GM19395 (cell line): ENCODE results near the gene CACNA1I.

ENCODE experiments used
- ATAC-seq: cut with Tn5 transposase; IDR thresholded peaks from one replicate; pipeline ENCODE4 v1.9.1; 2021; ENCODE audit warnings: mild to moderate bottlenecking, moderate library complexity; ENCODE audit not compliant: unreplicated experiment

CACNA1I gene

DNA sequence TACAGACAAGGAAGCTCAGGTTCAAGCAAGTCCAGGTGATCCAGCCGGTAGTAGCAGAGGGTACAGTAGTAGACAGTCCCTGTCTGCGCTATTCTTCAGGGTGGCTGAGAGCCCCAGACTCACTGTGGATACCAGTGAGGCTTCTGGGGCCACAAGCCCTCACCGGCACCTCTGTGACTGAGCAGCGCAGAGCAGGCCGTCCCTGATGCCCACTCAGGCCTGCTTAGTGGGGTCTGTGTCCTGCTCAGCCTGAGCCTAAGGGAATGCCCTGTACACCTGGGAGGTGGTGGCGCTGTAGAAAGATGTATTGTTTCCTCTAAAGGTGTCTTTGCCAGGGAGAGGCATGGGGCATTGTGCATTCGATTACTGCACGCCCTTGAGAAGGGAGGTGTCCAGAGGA lies 143.8 kb downstream of the CACNA1I start:
- ATAC-seq = no peak

DNA sequence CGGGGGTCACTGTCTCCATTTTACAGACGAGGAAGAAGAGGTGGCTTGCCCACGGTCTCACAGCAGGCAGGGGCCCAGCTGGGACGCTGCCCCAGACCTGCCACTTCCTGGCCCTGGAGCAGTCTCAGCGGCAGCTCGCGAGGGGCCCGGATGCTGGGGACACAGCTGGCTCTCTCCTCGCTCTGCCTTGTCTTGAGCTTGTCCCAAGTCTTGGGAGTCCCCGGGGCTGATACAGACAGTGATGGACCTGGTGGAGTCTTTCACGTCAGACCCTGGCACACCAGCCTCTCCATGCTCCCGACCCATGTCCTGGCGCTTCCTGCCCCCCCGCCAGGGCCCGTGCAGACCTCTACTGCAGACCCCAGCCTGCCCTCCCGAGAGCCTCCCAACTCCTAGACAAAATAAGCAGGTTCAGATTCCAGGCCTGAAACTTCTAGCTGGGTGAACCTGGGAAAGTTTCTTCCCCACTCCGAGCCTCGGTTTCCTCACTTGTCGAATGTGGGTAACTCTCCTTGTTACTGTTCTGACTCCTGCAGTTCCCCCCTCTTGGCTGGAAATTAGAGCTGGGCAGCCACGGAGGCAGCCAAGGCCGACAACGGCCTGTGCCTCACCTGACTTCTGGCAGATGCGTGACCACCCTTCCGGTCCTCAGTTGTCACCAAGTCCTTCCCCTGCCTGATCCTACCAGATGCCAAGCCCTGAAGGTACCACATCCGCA lies 145.4 kb downstream of the CACNA1I start:
- ATAC-seq = no peak

DNA sequence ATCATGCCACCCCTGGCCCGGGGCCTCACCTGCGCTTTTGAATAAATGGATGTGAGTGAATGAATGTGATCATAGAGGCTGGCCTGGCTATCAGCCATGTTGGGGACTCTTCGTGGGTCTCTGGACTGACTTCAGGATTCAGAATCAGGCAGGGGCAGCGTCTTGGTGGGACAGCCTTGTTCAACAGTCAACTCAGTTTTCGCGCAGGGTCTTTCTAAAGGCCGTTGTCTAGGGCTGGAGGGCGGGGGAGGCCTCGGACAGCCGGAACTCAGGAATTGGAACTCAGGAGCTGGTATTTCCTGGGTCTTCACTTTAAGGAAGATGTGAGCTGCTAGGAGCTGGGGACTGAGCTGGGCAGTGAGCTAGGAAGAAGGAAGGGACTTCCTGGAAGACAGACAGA lies 146.0 kb downstream of the CACNA1I start:
- ATAC-seq = no peak

DNA sequence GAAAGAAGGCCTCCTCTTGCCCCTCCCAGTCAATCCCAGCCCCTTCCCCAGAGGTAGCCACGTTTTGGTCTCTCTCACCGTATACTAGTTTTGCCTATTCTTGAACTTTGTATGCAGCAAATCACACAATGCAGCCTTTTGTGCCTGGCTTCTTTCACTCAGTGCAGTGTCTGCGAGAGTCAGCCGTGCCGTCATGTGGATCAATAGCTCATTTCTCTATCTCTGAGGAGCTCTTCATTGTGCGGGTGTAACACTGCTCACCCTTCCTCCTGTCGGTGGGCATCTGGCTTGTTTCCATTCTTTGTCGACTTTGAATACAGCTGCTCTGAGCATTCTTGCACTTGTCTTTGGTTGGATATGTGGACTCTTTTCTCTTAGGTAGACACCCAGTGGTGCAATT lies 146.5 kb downstream of the CACNA1I start:
- no peak for ATAC-seq

DNA sequence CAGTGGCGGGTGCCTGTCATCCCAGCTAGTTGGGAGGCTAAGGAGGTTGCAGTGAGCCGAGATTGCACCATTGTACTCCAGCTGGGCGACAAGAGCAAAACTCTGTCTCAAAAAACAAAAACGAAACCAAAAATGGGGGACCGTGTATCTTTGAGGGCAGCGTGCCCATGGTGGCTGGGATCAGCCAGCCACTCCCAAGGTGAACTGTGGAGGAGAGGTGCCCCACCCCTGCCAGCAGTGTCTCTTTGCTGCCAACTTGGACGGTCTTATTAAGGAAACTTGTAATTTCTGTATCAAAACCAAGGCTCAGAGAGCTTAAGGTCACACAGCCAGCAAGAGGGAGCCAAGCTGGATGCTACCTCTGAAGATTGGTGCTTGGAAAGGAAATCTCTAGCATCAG lies 147.7 kb downstream of the CACNA1I start:
- ATAC-seq = no peak

DNA sequence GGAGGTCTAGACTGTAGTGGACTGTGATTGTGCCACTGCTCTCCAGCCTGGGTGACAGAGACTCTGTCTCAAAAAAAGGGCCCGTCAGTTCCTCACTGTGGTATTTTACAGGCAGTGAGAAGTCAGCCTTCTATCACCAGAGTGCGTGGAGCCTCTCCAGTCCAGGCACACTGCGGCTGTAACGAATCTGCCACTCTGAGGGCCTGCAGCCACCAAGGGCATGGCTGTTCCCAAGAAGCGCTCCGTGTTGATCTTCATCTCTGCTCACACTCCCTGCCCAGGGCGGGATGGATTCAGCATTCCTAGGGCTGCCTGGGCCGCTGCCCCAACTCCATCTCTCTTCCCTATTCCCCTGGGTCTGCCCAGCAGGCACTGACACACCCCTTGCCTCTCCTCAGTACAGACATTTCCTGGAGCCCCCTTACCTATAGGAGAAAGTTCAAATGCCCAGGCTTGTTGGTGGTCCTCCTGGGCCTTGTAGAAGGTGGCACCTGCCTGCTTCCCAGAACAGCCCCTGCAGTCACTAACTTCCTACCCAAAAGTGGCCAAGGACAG lies 148.4 kb downstream of the CACNA1I start:
- no peak for ATAC-seq

DNA sequence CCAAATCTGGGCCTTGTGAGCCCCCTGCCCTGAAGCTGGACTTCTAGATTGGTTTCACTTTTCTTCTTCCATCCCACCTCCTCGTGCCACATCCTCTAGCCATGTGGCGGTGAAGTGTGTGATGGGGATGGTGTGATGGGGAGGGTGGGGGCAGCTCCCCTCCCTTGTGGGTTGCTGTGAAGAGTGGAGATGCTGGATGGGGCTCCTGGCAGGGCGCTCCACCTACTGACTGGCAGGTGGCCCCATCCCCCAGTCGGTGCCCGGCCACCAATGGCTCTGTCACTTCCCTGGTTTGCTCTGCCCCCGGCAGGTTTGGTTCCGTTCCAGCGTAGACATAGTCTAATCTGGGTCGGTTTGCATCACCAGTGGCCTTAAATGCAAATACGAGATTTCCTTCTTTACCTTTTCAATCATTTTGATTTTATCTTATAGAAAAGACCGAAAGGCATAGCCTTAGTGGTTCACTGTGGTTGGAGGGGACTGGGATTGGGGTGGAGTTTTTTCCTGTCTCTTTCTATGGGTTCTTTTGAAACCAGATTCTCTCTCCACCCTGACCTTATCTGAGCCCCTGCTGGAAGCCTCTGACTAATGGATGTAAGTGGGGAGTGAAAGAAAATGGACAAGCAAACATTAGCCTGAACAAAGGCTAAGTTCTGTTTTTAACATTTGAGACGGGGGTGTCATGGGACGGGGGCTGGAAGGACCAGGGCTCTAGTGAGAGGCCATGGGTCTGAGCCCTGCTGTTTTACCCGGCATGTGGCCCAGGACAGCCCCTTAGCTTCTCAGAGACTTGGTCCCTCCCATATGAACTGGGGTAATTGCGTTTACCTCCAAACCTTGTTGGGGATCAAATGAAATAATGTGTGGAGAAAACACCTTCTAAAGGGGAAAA lies 149.3 kb downstream of the CACNA1I start:
- no peak for ATAC-seq

DNA sequence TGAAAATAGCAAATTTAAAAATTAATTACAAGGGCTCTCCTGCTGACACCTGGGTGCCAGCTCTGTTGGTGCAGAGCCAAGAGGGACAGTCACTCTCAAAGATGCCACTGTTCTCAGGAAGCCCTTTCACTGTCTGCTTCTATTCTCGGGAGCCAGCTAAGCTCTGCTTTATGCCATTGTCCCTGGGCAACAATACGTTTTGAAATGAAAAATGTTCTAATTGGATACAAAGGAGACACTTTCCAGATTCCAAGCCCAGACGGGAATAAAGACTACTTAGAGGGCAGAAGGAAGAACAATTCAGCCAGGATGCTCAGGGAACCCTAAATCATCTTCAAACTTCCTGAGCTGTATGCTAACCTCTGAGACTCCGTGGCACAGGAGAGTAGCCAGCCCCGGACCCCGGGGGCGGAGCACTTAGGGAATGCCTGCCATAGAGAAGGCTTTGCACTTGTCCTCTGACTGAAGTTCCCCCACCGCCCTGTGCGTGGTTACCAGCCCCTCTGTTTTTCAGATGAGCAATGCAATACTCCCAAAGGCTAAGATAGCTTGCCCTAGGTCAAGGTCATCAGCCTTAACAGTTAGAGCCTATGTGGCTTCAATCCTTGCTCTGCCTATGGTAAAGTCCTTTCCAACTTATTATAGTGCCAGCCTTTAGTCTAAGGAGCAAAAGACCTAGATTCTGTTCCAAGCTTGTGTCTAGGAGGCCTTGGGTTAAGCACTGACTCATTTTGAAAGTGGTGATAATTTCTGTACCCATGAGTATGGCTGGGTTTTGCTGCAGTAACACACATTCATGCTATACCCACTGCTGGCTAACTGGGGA lies 150.9 kb downstream of the CACNA1I start:
- ATAC-seq = no peak

DNA sequence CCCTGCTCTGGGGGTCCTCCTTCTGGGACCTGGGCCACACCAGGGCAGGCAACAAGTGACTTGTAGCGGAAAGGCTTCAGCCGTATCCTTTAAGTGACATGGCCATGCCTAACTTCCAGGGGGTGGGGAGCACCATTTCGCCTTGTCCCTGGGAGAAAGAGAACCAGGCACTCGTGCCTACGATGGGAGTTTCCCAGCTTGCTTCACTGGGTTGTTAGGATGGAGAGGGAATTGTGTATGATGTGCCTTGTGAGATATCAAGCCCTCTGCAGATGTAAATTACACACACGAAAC lies 151.4 kb downstream of the CACNA1I start:
- ATAC-seq = no peak

DNA sequence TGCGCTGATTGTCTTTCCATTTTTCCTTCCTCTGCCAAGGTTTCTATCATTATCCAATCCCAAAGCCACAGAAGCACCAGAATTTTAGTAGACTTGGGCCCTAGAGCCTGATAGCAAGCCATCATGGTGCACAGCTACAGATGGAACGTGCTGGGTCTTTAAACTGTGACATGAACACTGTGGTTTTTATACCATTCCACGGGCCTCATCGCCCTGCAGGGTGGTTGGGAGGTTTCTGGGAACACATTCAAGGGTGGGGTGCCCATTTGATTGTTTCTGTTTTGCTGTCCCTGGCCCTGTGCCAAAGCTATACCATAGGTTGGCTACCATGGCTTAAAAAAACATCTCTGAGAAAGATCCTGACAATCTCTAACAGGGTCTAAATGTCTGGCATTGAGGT lies 151.9 kb downstream of the CACNA1I start:
- no peak for ATAC-seq

DNA sequence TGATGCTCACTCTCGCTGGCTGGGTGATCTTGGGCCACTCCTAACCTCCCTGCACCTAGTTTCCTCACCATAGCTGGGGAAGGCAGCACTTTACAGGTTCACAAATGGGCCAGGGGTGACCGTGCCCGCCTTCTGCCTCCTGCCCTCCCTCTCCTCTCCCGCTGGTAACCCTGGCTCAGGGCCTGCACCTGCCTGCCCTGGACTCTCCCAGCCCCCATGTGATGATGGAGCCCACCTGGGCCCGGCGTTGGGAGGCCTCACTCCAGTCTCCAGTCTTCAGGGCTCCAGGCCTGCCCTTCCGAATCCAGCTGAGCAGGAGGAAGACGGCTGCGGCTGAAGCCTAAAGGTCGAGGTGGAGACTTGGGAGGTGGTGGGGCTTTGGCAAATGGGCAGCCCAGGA lies 152.9 kb downstream of the CACNA1I start:
- ATAC-seq = no peak

DNA sequence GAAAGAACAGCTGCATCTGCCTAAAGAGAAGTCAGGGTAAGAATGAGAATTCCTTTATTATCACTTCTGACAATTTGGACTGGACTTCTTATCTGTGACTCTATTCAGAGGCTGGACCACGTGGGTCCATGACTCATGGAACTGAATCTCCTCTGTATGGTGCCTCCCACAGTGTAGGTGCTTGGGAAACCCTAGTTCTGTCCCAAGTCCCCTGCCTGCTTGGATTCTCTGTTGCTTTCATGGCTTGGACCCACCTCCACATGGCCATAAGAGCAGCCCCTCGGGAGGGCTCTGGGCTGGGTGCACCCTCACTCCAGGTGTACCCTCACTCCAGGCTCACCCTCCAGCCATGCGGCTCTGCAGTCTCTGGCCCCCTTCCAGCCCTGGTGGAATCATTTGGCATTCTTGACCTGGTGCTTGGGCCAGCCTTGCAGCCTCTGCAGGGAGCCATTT lies 153.4 kb downstream of the CACNA1I start:
- no peak for ATAC-seq

DNA sequence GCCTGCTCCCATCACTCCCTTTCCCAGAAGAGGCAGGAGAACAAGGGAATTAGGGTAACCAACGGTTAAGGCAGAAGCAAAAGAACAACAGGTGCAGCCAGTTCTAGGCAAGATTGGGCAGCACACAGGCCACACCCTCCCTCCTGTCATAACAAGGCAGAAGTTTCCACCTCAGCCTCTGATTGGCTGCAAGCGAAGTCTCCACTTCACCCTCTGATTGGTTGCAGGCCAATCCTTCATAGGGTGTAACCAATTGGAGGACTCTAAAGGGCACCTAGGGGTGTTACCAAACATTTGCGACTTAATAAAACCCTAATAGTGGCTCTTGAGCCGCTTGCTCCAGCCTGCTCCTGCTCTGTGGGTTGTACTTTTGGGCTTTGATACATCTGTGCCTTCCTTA lies 153.8 kb downstream of the CACNA1I start:
- no peak for ATAC-seq

DNA sequence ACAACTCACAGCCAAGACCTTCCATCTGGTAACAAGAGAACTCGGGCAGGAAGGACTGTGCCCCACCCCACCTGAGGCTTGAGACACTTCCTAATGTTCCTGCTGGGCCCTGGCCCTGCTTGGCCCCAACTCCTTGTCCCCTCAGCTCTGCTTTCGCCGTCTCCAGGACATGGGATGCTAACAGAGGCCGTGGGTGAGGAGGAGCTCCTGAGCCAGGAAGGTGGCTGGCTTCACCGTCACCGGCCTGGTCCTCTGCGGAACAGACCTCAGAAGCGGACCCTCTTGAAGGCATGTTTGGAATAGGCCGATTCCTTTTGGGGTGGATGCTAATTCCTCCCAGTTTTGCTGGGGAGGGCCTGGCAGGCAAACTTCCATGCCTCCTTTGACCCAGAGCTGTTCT lies 154.3 kb downstream of the CACNA1I start:
- ATAC-seq = no peak

DNA sequence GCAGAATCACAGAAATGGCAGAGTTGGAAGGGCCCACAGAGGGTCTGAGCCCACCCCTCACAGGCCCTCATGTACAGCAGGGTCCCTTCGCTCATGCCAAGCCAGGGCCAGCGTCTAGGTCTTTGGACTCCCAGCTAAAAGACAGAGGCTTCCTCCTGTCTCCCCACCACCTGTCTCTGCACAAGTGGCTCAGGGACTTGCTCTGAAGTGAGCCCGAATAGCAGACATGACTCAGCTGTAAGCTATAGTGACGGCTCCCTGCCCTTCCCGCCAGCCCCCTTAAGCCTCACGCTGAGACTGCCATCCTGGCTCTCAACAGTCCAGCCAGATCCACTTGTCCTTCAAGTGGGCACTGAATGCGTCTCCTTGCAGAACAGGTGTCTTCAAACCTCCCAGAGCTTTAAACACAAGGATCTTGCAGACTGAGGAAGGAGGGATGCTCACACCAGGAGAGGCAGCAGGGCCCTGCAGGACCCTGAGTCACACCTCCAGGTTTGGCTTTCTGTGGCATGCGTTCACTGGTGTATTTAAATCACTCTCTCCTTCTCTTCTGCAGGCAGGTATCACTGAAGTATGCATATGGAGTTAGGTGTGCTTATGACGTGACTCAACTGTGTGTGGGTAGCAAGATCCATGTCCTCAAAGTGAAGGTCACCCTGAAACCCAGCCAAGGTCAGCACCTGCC lies 154.9 kb downstream of the CACNA1I start:
- no peak for ATAC-seq

DNA sequence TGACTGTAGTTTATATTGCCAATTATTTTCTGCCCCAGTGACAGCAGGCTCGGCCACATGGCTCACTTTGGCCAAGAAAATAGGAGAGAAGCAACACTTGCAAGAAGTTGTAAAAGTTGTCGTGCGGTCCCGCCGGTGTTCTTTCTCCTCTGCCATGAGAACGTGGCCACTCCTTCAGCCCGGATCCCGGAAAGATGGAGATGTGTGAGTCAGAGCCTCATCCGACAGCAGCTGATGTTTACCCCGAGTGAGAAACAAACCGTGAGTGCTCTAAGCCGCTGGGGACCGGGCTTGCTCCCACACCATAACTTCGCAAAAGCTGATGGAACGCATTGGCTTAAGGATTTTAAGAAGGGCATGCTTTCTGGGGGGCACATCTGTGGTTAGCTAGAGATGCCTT lies 157.0 kb downstream of the CACNA1I start:
- ATAC-seq = no peak

DNA sequence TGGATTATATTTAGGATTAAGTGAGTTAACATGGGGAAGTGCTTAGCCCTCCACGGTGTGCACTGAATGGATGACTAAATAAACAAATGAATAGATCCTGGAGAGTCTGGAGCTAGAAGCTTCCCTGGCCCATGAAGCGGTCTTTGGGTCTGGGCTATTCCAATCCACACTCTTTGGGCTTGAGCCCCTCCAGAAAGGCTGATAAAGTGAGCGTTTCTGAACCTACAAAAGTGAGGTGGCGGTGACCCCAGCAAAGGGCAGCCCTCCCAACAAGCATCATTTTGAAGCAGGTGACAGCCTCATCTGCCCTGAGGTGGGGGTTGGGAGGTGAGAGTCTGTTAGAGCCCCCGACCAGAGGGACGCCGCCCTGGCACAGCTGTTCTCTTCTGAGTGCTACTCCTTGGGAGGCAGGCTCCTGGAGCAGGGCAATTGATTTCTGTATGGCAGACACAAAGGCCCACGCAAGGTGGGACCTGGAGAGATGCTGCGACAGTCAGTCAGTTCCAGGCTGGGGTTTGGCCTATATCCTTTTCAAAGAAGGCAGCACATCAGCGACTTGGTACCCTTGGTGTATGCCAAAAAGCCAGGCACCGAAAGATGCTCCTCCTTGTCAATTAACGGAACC lies 157.8 kb downstream of the CACNA1I start:
- no peak for ATAC-seq

DNA sequence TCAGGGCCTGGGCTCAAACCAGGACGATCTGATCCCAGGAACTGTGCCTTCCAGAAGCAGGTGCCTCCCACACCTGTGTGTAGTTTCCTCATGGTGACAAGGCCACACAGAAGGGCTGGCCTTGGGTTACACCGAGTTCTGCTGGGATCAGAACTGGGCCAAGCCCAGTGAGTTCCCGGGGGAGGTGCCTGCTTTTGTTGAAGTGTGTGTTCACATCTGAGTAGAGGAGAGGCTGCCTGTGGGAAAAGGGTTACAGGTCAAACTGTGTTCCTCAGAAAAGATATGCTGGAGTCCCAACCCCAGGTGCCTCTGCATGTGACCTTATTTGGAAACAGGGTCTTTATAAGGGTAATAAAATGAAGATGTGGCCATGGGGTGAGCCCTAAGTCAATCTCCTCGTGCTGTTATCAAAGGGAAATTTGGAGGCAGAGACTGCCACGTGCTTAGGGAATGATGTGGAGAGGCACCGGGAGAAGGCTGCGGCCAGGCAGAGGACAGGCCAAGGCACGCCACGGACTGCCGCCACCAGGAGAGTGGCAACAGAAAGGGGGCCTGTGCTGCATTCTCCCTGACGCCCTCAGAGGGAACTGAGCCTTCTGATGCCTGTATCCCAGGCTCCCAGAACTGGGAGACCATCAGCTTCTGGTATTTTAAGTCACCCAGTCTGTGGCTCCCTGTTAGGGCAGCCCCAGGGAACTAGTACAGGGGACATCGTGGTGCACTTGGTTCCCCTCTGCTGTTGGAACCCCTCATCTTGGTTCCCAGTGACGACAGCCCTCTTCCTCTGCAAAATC lies 158.8 kb downstream of the CACNA1I start:
- ATAC-seq = no peak

DNA sequence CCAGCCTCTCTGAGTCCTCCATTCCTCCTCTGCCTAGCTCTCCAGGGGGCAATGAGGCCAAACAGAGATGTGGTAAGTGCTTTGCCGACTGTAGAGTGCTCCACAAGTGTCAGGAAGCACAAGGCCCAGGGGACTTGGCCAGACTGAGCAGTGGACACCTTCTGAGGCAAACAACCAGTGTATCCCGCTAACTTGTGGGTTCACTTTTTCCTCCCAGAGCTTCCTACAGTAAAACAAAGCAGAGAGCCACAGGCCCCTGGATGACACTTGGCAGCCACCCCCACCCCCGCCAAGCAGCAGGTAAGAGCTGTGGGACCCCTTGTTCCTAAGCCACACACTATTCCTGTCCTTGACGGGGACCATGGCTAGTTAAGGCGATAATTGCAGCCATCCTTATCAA lies 160.9 kb downstream of the CACNA1I start:
- no peak for ATAC-seq
